Measurements from ENCODE around the gene MIX23.

Gene MIX23

DNA sequence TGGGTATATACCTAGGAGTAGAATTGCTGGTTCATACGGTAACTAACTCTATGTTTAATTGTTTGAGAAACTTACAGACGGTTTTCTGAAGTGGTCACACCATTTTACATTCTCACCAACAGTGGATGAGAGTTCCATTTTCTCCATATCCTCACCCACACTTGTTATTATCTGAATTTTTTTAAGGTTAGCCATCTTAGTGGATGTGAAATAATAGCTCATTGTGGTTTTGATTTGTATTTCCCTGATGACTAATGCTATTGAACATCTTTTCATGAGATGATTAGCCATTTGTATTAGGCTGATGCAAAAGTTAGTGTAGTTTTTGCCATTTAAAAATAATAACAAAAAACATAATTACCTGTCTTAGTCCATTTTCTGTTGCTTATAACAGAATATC lies 39.4 kb downstream of the MIX23 start:
- no peak for DNase-seq

GRCh38 chr3:122342803-122343202 lies 40.2 kb downstream of the MIX23 start:
- DNase-seq: no peak

GRCh38 chr3:122332551-122332950 lies 50.5 kb downstream of the MIX23 start:
- no peak for DNase-seq

DNA sequence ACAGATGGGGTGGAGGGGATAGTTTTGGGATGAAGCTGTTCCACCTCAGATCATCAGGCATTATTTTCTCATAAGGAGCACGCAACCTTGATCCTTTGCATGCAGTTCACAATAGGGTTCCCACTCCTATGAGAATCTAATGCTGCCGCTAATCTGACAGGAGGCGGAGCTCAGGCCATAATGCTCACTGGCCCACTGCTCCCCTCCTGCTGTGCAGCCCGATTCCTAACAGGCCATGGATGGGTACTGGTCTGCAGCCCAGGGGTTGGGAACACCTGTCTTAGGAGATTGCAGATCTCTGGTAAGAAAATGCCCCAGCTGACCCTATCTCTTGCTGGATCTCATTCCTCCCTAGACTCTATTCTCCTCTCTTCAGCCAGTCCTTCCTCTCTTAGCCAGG lies 51.1 kb downstream of the MIX23 start:
- DNase-seq: no peak

GRCh38 chr3:122325769-122326168 lies 57.3 kb downstream of the MIX23 start:
- DNase-seq: no peak

- DNase-seq: no peak
Observed at GRCh38 chr3:122324871-122325323, 58.1 kb downstream of the MIX23 start, which contains the start of gene CSTA. Gene CSTA, plus strand, starts transcription at chr3:122325248. Its CDS starts 45 bp downstream, at chr3:122325293.

GRCh38 chr3:122322095-122323075 lies 60.6 kb downstream of the MIX23 start:
- DNase-seq: no peak

DNA sequence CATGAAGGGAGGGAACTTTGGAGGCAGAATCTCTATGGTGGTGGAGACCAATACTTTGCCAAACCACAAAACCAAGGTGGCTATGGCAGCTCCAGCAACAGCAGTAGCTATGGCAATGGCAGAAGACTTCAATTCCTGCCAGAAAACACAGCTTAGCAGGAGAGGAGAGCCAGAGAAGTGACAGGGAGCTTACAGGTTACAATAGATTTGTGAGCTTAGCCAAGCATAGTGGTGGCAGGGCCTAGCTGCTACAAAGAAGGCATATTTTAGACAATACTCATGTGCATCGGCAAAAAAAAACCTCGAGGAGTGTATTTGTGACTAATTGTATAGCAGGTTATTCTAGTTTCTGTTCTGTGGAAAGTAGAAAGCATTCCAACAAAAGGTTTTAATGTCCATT lies 64.4 kb downstream of the MIX23 start:
- no peak for DNase-seq

- DNase-seq: no peak
Observed at GRCh38 chr3:122316368-122316767, 66.7 kb downstream of the MIX23 start.

DNA sequence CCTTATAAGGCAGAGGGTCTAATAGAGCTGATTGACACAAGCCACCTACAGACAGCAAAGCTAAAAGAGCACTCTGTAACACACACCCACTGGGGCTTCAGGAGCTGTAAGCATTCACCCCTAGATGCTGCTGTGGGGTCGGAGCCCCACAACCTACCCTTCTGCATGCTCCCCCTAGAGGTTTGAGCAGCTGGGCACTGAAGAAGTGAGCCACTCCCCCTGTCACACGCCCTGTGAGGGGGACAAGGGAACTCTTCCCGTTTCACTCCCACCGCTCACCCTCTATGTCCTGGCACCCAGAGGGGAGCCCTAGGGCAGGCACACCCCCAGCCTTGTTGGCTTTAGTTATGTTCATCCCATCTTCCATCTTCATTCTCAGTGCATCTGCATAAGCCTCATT lies 67.4 kb downstream of the MIX23 start:
- no peak for DNase-seq

- DNase-seq: no peak
Observed at GRCh38 chr3:122314228-122314876, 68.7 kb downstream of the MIX23 start.

DNA sequence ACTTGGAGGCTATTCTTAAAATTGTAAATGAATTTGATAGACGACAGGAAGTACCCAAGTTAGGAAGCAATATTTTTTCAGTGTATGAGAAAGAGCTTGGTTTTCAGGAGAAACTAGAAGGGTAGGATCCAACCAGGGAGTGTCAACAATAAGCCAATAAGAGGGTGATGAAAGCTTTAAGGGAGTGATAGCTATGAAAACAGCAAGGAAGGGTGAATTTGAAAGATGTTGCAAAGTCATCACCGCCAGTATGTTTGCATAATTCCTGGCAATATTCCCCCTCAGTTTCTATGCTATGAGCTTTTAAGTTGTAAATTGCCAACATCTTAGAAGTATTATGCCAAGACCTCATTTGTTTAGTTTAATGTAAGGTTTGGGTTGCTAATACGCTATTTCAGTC lies 69.8 kb downstream of the MIX23 start:
- no peak for DNase-seq

DNA sequence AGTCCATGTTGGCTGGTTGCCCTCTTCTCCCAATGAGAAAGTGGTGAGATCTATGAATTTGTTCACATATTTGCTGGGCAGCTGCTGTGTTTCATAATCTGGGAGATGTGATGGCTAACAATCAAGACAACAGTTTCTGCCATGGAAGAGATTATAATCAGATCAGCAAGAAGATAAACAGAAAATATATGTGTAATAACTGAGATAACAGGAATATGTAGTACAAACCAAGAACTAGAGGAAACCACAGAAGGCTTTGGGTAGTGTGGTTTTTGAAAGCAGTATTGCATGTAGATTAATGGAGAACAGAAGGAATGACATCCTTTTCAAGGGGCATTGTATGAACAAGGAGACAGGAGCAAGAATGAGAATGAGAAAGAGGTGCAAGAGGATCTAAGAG lies 70.2 kb downstream of the MIX23 start:
- no peak for DNase-seq

- no peak for DNase-seq
Observed at GRCh38 chr3:122310361-122310760, 72.7 kb downstream of the MIX23 start.

Data from NCI-H345 (cell line).